GM19468 (cell line): Measurements from ENCODE around the gene LINGO1.

Experiments used
- ATAC-seq: cut with Tn5 transposase; IDR thresholded peaks from one replicate; pipeline ENCODE4 v1.9.1; 2021; ENCODE audit warnings: mild to moderate bottlenecking, moderate library complexity, moderate number of reproducible peaks; ENCODE audit not compliant: unreplicated experiment; ENCODE audit errors: extremely low read depth

Gene LINGO1

GRCh38 chr15:77619883-77620282 lies 12.8 kb downstream of the LINGO1 start:
- ATAC-seq: no peak

GRCh38 chr15:77617476-77618230 lies 15.1 kb downstream of the LINGO1 start:
- no peak for ATAC-seq

DNA sequence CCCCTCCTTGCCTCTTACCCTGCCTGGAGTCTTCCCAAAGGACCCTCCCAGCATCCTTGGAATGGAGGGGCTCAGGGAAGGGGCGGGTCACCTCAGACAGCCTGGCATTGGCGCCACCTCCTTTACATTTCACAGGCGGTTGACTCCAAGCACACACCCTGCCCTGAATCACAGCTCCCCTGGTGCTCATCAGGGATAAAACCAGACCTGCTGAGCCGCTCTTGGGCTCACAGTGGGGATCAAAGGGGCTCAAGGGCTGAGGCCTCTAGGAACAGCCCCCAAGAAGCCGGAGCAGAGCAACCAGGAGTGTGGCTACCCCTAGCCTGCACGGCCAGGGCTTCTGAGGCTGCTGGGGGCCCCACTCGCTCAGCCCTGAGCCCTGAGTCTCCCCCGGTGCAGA lies 16.6 kb downstream of the LINGO1 start:
- no peak for ATAC-seq

DNA sequence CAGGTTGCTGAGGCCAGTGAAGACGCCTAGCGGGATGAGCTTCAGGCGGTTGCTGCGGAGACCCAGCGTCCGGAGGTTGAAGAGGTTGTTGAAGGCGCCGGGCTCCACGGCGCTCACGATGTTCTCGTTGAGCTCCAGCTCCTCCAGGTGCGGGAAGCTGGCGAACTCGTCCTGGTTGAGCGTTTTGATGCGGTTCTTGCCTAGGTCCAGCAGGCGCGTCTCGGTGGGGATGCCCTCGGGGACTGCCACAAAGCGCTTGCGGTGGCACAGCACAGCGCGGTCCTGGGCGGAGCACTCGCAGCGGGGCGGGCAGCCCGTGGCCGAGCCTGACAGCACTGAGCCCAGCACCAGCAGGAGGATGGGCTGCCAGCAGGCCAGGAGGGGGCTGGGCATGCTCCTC lies 17.2 kb downstream of the LINGO1 start:
- no peak for ATAC-seq

DNA sequence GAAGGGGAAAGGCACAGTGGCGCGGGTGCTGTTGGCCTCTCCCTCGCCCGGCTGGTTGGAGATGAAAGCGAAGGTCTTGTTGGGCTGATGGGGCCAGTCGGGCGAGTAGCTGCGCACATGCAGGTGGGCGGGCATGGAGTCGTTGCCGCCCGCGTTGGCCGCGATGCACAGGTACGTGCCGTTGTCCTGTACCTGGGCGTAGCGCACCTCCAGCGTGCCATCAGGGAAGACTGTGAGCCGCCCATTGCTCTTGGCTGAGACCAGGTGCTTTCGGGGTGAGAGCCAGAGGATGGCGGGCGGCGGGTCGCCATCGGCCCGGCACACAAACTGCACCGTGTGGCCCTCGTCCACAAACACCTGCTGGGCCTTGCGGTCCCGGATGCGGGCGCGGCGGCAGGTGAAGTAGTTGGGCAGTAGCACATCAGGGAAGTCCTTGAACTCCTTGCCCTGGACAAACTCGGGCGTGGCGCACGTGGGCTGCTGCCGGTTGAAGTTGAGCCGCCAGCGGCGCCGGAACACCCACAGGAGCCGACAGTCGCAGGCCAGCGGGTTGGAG lies 18.4 kb downstream of the LINGO1 start:
- ATAC-seq: no peak

DNA sequence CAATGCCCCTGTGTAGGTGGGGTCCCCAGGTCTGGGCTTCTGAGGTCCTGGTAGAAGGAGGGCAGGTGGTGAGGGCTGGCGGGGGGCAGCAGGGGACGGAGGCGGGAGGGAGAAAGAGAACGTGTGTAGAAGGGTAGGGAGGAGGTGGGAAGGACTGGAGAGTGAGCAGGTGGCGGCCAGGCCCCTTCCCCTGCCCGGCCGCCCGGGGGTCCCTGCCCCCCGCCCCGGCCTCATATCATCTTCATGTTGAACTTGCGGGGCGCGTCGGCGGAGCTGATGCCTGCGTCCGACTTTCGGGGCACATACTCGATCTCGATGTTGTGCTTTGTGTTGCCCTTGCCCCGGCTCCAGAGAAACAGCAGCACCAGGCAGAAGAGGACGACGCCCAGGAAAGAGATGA lies 18.9 kb downstream of the LINGO1 start:
- no peak for ATAC-seq

GRCh38 chr15:77612958-77613601 lies 19.6 kb downstream of the LINGO1 start:
- ATAC-seq: no peak

DNA sequence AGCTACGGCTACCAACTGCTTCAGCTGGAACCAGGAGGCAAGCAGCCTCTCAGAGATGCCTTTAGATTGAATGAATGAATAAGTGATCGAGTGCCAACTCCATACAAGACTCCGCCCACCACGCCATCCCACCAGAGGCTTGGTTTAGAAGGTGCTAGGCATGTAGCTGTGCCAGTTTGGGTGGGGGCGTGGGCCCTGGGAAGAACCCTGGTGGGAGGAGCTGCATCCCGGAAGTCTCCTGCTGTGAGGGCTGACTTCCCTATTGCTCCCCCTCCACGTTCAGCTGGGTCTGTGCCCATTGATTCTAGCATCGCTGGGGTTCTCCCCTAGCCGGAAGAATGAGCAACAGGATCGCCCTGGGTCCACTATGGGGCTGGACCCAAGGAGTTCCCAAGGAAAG lies 20.9 kb downstream of the LINGO1 start:
- ATAC-seq: no peak

GRCh38 chr15:77610731-77611130 lies 22.0 kb downstream of the LINGO1 start:
- no peak for ATAC-seq

DNA sequence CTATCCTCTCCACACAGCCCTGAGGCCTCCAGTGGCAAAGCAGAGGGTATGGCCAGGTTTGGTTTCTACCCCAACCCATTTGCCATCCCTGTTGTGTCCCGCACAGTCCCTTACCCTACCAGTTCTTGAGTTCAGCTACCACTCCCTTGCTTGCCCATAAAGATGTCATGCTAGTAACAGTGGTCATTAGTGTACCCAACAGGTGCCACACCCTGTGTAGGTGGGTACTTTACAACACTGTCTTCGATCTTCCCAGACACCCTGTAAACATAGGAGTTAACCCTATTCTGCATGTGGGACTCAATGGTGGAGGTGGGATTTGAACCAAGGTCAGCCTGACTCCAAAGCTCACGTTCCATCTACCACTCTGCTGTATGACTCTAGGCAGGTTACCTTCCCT lies 23.2 kb downstream of the LINGO1 start:
- no peak for ATAC-seq

DNA sequence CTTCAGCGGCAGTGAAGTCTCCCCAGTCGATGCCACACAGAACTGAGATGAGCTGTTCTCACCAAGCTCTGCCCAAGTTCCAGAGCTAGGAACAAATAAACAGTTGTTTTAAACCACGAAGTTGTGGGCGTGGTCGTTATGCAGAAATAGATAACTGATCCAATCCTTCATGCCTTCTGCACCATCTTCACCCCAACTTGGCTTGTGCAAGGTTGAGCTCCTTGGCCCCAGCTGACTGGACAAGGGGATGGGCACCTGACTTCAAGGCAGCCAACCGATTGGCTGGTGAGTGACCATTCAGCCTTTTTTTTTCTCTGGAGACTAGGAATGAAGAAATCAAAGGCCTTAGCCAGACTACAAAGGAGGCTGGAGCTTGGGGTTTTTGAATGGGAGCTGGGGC lies 23.9 kb downstream of the LINGO1 start:
- no peak for ATAC-seq

DNA sequence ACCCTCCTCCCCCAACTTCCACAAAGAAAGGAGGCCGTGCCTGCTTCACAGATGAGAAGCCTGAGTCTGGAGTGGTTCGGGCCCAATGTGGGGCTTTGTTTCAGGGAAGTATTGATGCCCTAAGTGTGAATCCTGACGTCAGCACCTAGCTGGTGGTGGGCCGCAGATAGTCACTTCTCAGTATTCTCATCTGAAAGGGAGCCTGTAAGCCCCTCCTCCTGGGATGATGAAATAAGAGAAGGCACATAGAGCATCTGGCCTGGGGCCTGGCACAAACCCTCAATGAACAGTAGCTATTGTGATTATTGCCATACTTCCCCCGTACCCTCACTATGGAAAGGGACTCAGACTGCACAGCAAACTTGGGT lies 24.8 kb downstream of the LINGO1 start:
- no peak for ATAC-seq

- ATAC-seq: no peak
Observed at GRCh38 chr15:77607111-77607893, 25.4 kb downstream of the LINGO1 start.

- ATAC-seq: no peak
Observed at GRCh38 chr15:77606142-77607034, 26.3 kb downstream of the LINGO1 start.

- ATAC-seq: no peak
Observed at GRCh38 chr15:77605547-77605946, 27.2 kb downstream of the LINGO1 start.

- no peak for ATAC-seq
Observed at GRCh38 chr15:77604973-77605372, 27.7 kb downstream of the LINGO1 start.

DNA sequence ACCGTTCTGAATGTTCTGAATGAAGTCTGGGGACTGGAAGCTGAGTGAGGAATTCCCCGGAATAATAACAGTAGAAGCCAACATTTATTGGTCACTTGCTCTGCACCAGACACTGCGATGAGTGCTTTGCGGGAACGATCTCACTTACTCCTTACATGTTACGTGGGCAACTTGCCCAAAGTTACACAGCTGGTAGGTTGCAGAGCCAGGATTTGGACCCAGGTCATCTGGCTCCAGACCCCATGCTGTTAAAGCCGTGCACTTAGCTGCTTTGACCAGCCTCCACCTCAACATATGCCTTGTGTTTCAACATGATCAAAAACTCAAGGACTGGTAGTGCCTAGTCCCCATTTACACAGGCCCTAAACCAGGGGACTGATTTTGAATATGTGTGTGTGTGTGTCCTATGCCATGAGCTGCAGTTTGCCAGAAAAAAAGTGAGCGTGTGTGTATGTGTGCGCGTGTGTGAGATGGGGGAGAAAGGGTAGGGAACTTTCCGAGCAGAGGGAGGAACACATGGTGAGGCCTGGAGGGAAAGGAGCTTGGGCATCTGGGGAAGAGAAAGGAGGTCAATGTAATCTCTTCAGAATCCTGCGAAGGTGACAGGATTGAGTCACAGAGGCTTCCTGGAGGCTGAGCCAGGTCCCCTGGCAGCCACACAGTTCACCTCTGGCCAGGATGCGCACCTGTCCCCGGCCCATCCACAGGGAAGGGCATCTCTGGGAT lies 28.9 kb downstream of the LINGO1 start:
- no peak for ATAC-seq

DNA sequence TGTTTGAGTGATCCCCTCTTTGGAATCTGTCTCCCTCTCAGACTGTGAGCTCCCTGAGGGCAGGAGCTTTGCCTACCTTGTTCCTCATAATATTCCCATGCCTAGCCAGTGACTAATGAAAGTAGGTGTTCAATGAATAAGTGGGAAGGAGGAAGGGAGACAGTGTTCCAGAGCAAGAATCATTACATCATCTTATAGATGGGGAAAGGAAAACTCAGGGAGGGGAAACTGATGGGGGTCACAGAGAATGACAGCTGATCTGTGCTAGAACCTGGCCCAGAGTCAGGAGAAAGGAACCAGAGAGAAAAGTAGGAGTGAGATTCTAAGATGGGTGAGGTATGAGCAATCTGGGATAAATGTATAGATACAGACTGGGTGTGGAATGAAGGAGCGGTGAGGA lies 29.9 kb downstream of the LINGO1 start:
- ATAC-seq: no peak

- ATAC-seq: no peak
Observed at GRCh38 chr15:77599899-77600298, 32.8 kb downstream of the LINGO1 start.
